SW480 (cell line): ENCODE data around the gene PLA2G4A.
"Not testable (repeated sequence)": the region's sequence is repeated elsewhere in the genome, so short reads cannot be mapped to it uniquely, and the experiment has no call there.

ENCODE experiments used
- DNase-seq: peaks from one replicate; pipeline ENCODE4 v3.0.0-alpha.2; 2016; ENCODE audit warnings: low spot score

PLA2G4A gene

GRCh38 chr1:186875896-186876835 lies 47.4 kb downstream of the PLA2G4A start:
- DNase-seq, result no peak

GRCh38 chr1:186878356-186878755 lies 49.6 kb downstream of the PLA2G4A start:
- no peak for DNase-seq

GRCh38 chr1:186880982-186881381 lies 52.2 kb downstream of the PLA2G4A start:
- no peak for DNase-seq

GRCh38 chr1:186882372-186883134 lies 53.8 kb downstream of the PLA2G4A start:
- DNase-seq, result no peak

- no peak for DNase-seq
Measured at GRCh38 chr1:186884251-186884650, 55.5 kb downstream of the PLA2G4A start.

- DNase-seq, result no peak
Measured at GRCh38 chr1:186887203-186887602, 58.5 kb downstream of the PLA2G4A start.

GRCh38 chr1:186888367-186888766 lies 59.6 kb downstream of the PLA2G4A start:
- DNase-seq, result no peak

- DNase-seq, result no peak
Measured at GRCh38 chr1:186892936-186893335, 64.2 kb downstream of the PLA2G4A start.

GRCh38 chr1:186894415-186894814 lies 65.7 kb downstream of the PLA2G4A start:
- DNase-seq, result no peak

- no peak for DNase-seq
Measured at GRCh38 chr1:186896211-186896610, 67.5 kb downstream of the PLA2G4A start.

- no peak for DNase-seq
Measured at GRCh38 chr1:186897008-186897407, 68.3 kb downstream of the PLA2G4A start.

GRCh38 chr1:186899577-186899976 lies 70.8 kb downstream of the PLA2G4A start:
- DNase-seq, result no peak

- no peak for DNase-seq
Measured at GRCh38 chr1:186899977-186900376, 71.2 kb downstream of the PLA2G4A start.

GRCh38 chr1:186900539-186901237 lies 71.9 kb downstream of the PLA2G4A start:
- DNase-seq, result no peak

- DNase-seq, result no peak
Measured at GRCh38 chr1:186901631-186902030, 72.9 kb downstream of the PLA2G4A start.

- DNase-seq, result no peak
Measured at GRCh38 chr1:186903374-186904136, 74.8 kb downstream of the PLA2G4A start.

GRCh38 chr1:186904361-186904760 lies 75.6 kb downstream of the PLA2G4A start:
- DNase-seq, result no peak

- no peak for DNase-seq
Measured at GRCh38 chr1:186905561-186905960, 76.8 kb downstream of the PLA2G4A start.

- no peak for DNase-seq
Measured at GRCh38 chr1:186915555-186915954, 86.8 kb downstream of the PLA2G4A start.

- not testable (repeated sequence) for DNase-seq
Measured at GRCh38 chr1:186917106-186917786, 88.5 kb downstream of the PLA2G4A start.

GRCh38 chr1:186921386-186921785 lies 92.6 kb downstream of the PLA2G4A start:
- not testable (repeated sequence) for DNase-seq
